Urinary bladder (tissue), 4 donors: ENCODE results near the gene NKTR. TPM values are rescaled to one million over a fixed set of nuclear protein-coding genes. Genes with fewer than 3 reads are reported as not detected.

ENCODE experiments used
- DNase-seq: peaks from one replicate; pipeline ENCODE4 v3.0.0-alpha.2; 2015; ENCODE audit errors: extremely low spot score
- H3K27ac ChIP-seq: one replicate; pipeline ENCODE4 v1.5.1; 2013; ENCODE audit warnings: low read depth, mild to moderate bottlenecking, moderate library complexity
- H3K36me3 ChIP-seq: one replicate; pipeline ENCODE4 v1.6.1; 2013; ENCODE audit warnings: mild to moderate bottlenecking, moderate library complexity; ENCODE audit not compliant: insufficient read depth
- H3K4me1 ChIP-seq: one replicate; pipeline ENCODE4 v1.6.1; 2013; ENCODE audit warnings: mild to moderate bottlenecking, moderate library complexity; ENCODE audit not compliant: insufficient read depth
- H3K4me3 ChIP-seq: one replicate; pipeline ENCODE4 v1.5.1; 2013; ENCODE audit warnings: low read depth, low read length
- WGBS: extraction: QIAGEN DNeasy Blood & Tissue Kit; methylation state at CpG from one replicate; pipeline ENCODE4 v1.1.7; 2013; 5-methylcytosine and 5-hydroxymethylcytosine counted together
- polyA plus RNA-seq: library from polyadenylated mRNA; stranded (reverse); fragments of 200-250 nt; gene quantifications from one replicate; pipeline ENCODE4 v1.2.3, GENCODE V29; 2013
- total RNA-seq: library from RNA; depleted of rRNA; stranded (reverse); fragments of >200 nt; gene quantifications from one replicate; pipeline ENCODE4 v1.2.3, GENCODE V29; 2014
- donor health status: healthy with polysubstance abuse.
- donor health status: healthy.

Gene NKTR
- total and polyA plus RNA-seq, 2 donors: 19.9 to 367 TPM

DNA sequence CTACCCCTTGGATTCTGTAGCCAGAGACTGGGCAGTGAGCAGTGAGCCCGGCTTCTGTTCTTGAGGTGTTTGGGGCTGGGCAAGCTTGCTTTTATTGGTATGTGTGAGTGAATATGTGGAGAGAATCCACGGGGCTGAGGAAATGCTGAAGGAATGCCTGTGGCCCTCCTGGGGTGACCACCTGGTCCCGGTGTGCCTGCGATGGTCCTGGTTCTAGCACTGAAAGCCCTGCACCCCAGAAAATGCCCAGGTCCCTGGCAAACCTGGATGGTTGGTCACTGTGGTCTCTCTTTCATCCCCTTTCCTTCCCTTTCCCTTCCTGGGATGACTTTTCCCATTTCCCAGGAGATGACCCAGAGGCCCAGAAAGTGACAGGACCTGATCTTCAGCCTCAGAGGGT is 57.2 kb downstream of the NKTR start:
- DNase-seq: no peak
- Histone ChIP-seq H3K4me3 (no peak overlapping the region), H3K27ac (no peak overlapping the region), H3K36me3 (no peaks in the 10 kb centered on the region), H3K4me1 (no peaks in the 10 kb centered on the region)
- WGBS: 76% methylated on average over 4 of the region's 4 CpGs

- no peak for DNase-seq
- H3K27ac ChIP-seq: no peak overlapping the region
- no peaks in the 10 kb centered on the region for H3K36me3 ChIP-seq
- H3K4me3 ChIP-seq: no peak overlapping the region
- no peaks in the 10 kb centered on the region for H3K4me1 ChIP-seq
- WGBS: 88% methylated on average over 34 of the region's 34 CpGs
These were observed 57.7 kb downstream of the NKTR start for GRCh38 chr3:42658091-42658770.

DNA sequence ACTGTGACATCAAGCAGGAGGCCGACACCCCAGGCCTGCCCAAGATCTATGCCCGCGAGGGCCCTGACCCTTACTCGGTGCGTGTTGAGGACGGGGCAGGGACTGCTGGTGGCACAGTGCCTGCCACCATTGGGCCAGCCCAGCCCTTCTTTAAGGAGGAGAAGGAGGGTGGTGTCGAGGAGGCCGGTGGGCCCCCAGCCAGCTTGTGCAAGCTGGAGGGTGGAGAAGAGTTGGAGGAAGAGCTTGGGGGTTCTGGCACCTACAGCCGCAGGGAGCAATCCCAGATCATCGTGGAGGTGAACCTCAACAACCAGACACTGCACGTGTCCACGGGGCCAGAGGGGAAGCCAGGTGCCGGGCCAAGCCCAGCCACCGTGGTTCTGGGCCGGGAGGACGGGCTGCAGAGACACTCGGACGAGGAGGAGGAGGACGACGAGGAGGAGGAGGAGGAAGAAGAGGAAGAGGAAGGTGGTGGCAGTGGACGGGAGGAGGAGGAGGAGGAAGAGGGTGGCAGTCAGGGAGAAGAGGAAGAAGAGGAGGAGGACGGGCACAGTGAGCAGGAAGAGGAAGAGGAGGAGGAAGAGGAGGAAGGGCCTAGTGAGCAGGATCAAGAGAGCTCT is 58.4 kb downstream of the NKTR start:
- 75% methylated on average over 22 of the region's 22 CpGs for WGBS
- H3K36me3 ChIP-seq: no peaks in the 10 kb centered on the region
- no peak for DNase-seq
- no peak overlapping the region for H3K27ac ChIP-seq
- no peaks in the 10 kb centered on the region for H3K4me1 ChIP-seq
- H3K4me3 ChIP-seq: no peak overlapping the region

- H3K36me3 ChIP-seq: no peaks in the 10 kb centered on the region
- H3K4me1 ChIP-seq: no peaks in the 10 kb centered on the region
- WGBS: 78% methylated on average over 25 of the region's 25 CpGs
- H3K27ac ChIP-seq: no peak overlapping the region
- no peak overlapping the region for H3K4me3 ChIP-seq
- DNase-seq: no peak
These were observed 59.1 kb downstream of the NKTR start for GRCh38 chr3:42659451-42660130.

DNA sequence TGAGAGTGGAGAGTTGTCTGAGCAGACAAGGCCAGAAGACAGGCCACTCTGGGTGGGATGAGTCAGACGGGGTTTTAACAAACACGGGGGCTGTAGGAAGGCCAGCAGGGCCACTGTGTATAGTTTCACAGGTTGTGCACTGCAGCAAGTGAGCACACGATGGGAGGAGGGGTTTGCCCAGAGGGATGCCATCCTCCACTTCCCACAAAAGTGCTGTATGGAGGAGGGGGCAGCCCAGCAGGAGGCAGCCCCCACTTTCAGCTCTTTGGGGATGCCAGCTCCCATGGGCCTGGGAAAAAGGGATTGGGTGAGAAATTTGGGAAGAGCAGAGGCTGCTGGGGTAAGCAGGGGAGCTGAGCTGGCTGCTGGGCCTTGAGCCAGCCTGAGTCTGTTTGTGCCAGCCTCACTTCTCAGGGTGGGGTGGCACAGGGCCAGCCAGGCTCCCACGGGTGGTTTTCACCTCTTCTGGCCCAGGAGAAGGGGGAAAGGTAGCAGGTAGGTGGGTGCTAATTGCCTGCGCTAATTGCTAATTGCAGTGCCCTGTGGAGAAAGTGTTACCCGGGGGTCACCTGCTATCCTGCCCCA is 59.7 kb downstream of the NKTR start:
- H3K4me3 ChIP-seq: no peak overlapping the region
- DNase-seq: no peak
- H3K4me1 ChIP-seq: no peaks in the 10 kb centered on the region
- no peaks in the 10 kb centered on the region for H3K36me3 ChIP-seq
- WGBS: 43% methylated on average over 6 of the region's 6 CpGs
- no peak overlapping the region for H3K27ac ChIP-seq

DNA sequence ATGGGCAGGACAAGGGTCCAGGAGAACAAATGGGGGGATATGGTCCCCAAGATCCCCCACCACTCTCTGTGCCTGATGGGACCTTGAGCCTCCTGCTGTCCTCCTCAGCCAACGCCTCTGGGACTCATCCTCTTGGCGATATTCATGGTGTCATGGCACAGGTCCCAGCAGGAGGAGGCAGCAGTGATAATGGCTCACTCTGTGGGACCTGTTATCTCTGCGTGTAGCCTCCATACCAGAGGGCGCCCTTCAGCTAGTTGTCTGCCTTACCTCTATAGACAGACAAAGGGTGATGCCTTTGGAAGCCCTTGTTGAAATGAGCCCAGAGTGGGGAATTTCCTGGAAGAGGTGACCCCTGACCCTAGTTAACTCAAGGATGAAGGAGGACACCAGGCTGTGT is 60.4 kb downstream of the NKTR start:
- Histone ChIP-seq H3K27ac (no peak overlapping the region), H3K4me1 (no peaks in the 10 kb centered on the region)
- WGBS: 64% methylated on average over 4 of the region's 4 CpGs

GRCh38 chr3:42661593-42662022 is 61.1 kb downstream of the NKTR start:
- no peak for DNase-seq
- WGBS: 88% methylated on average over 5 of the region's 5 CpGs

More for the DNA sequence above, 60.4 kb downstream of the NKTR start:
- Histone ChIP-seq H3K36me3 (no peaks in the 10 kb centered on the region), H3K4me3 (no peak overlapping the region)
- DNase-seq: no peak

DNA sequence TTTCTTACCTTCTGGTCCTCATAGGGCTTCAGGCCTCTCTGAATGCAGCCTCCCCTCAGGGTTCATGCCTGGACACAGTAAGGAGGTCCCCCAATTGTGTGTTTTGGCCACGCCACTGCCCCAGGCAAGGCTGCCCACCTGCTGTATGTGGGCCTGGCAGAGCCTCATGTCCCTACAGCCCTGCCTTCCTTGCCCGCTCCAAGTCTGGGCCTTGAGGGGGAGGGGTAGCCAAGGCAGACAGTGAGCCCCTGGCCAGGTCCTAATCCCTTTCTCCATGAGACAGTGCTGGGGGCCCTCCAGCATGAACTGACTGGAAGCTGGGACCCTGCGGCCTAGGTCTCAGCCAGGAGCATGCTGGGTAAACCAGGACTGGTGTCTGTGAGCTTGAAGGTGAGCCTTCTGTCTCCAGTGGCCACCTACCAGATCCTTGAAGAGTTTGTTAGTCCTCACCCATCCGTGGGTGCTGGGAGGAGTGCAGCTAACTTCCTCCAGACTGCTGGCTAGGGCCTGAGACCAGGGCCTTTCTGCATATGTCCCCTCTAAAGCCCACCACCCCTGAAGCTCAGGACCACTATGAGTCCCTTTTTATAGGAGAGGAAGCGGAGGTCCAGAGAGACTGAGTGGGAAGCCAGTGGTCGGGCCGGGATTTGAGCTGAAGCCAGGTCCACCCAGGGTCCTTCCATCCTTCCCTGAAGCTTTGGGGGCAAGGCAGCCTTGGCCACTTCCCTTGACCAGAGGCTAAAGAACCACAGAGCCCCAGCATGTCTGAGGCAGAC is 61.7 kb downstream of the NKTR start:
- no peaks in the 10 kb centered on the region for H3K4me1 ChIP-seq
- 85% methylated on average over 7 of the region's 7 CpGs for WGBS

More at GRCh38 chr3:42661593-42662022, 61.1 kb downstream of the NKTR start:
- Histone ChIP-seq H3K27ac (no peak overlapping the region), H3K36me3 (no peaks in the 10 kb centered on the region), H3K4me1 (no peaks in the 10 kb centered on the region), H3K4me3 (no peak overlapping the region)

GRCh38 chr3:42662813-42663535 is 62.5 kb downstream of the NKTR start:
- WGBS: 84% methylated on average over 12 of the region's 12 CpGs
- no peak for DNase-seq
- H3K27ac ChIP-seq: no peak overlapping the region
- H3K4me1 ChIP-seq: no peaks in the 10 kb centered on the region
- H3K36me3 ChIP-seq: no peaks in the 10 kb centered on the region
- H3K4me3 ChIP-seq: no peak overlapping the region

More for the DNA sequence above, 61.7 kb downstream of the NKTR start:
- H3K36me3 ChIP-seq: no peaks in the 10 kb centered on the region
- no peak overlapping the region for H3K27ac ChIP-seq
- H3K4me3 ChIP-seq: no peak overlapping the region
- DNase-seq: no peak

- Histone ChIP-seq H3K36me3 (no peaks in the 10 kb centered on the region), H3K4me3 (no peak overlapping the region), H3K4me1 (no peaks in the 10 kb centered on the region), H3K27ac (no peak overlapping the region)
- 91% methylated on average over 38 of the region's 38 CpGs for WGBS
- DNase-seq: no peak
These were observed 63.3 kb downstream of the NKTR start for GRCh38 chr3:42663581-42664437.

GRCh38 chr3:42664438-42664803 is 63.9 kb downstream of the NKTR start:
- DNase-seq: no peak
- H3K27ac ChIP-seq: no peak overlapping the region
- no peaks in the 10 kb centered on the region for H3K4me1 ChIP-seq
- H3K36me3 ChIP-seq: no peaks in the 10 kb centered on the region
- WGBS: 92% methylated on average over 19 of the region's 19 CpGs
- no peak overlapping the region for H3K4me3 ChIP-seq
